Measurements from ENCODE around the gene PROB1. TPM values are rescaled to one million over a fixed set of nuclear protein-coding genes. Genes with fewer than 3 reads are reported as not detected.

PROB1 gene
- polyA plus RNA-seq, 1 of the 3 experiments (the other 2 are of a cell fraction): 0.44 TPM

DNA sequence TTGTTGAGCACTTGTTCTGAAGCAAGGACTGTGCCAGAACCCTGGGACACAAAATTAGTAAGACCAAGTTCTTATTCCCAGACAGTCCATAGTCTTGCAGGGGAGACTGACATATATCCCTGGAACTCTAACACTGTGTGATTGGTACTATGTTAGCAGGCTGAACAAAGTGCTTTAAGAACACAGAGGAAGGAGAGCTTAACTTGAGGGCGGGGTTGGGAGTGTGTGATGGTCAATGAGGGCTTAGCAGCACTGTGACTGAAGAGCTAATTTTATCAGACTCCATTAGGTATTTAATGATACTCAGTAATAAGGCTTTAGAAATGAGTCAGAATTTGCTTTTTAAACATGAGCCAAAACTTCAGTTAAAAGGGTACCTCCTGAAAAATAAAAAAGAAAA lies 23.9 kb upstream of the PROB1 start (continued):
- TF ChIP-seq, protein P1, sequence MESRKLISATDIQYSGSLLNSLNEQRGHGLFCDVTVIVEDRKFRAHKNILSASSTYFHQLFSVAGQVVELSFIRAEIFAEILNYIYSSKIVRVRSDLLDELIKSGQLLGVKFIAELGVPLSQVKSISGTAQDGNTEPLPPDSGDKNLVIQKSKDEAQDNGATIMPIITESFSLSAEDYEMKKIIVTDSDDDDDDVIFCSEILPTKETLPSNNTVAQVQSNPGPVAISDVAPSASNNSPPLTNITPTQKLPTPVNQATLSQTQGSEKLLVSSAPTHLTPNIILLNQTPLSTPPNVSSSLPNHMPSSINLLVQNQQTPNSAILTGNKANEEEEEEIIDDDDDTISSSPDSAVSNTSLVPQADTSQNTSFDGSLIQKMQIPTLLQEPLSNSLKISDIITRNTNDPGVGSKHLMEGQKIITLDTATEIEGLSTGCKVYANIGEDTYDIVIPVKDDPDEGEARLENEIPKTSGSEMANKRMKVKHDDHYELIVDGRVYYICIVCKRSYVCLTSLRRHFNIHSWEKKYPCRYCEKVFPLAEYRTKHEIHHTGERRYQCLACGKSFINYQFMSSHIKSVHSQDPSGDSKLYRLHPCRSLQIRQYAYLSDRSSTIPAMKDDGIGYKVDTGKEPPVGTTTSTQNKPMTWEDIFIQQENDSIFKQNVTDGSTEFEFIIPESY (IDR thresholded peaks at IDR 0.05; ENCODE audit: borderline replicate concordance, low read depth): no peak
- no peak for TF ChIP-seq NFIC (IDR thresholded peaks at IDR 0.05; ENCODE audit: borderline replicate concordance)
- TF ChIP-seq TCF12 (IDR thresholded peaks at IDR 0.05): no peak

DNA sequence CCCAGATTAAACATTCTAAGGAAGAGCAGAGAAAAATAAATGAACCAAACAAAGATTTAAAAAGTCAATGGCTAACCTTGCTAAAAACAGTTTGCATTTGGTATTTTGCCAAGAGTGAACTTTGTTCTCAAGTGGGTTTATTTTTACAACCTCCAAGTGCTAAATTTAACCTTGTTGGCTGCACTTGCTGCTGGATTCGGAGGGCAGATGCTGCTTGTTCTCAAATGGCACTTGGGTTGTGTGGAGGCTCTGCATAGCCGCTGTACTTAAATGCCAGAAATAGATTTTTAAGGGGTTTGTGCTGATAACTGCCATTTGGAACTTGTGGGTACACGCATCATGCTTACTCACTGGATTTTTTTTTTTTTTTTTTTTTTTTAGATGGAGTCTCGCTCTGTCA lies 22.3 kb upstream of the PROB1 start:
- POLR2A ChIA-PET: no interaction called here
- no peak for DNase-seq

More for the DNA sequence above, 22.3 kb upstream of the PROB1 start:
- Histone ChIP-seq H3K4me1 (ENCODE audit: control insufficient read depth in 1 of 2, insufficient read depth in 2 of 2, low read depth in 1 of 2, low read length in 1 of 2) (peaks cover 0 to 4% of the 10 kb centered on the region in 2 experiments; a peak in 1 of 4 replicates), H3K4me3 (ENCODE audit: low read depth in 2 of 2, low read length in 1 of 2) (no peak overlapping the region), H3K27ac (ENCODE audit: low read depth in 2 of 2, low read length in 1 of 2) (no peak overlapping the region), H4K20me1 (ENCODE audit: insufficient read depth) (no peaks in the 10 kb centered on the region), H3K4me2 (no peak overlapping the region), H3K27me3 (ENCODE audit: insufficient read depth) (no peaks in the 10 kb centered on the region), H3K79me2 (ENCODE audit: insufficient read depth) (no peaks in the 10 kb centered on the region), H3F3A (replicated peaks; ENCODE audit: insufficient read depth) (peaks cover 3% of the 10 kb centered on the region), H2AFZ (ENCODE audit: low read depth) (no peak overlapping the region), H3K9me2 (no peaks in the 10 kb centered on the region), H3K9ac (no peak overlapping the region), H3K9me3 (no peaks in the 10 kb centered on the region), H3K36me3 (replicated peaks in 1 of 2; ENCODE audit: control insufficient read depth in 1 of 2, insufficient read depth in 2 of 2, low read length in 1 of 2) (peaks cover 42 to 59% of the 10 kb centered on the region in 2 experiments)
- WGBS (ENCODE audit: low lambda C conversion rate): 89% methylated on average over 3 of the region's 4 CpGs
- TF ChIP-seq RAD21 (IDR thresholded peaks at IDR 0.05; ENCODE audit: low read length): no peak
- TF ChIP-seq, protein P2, sequence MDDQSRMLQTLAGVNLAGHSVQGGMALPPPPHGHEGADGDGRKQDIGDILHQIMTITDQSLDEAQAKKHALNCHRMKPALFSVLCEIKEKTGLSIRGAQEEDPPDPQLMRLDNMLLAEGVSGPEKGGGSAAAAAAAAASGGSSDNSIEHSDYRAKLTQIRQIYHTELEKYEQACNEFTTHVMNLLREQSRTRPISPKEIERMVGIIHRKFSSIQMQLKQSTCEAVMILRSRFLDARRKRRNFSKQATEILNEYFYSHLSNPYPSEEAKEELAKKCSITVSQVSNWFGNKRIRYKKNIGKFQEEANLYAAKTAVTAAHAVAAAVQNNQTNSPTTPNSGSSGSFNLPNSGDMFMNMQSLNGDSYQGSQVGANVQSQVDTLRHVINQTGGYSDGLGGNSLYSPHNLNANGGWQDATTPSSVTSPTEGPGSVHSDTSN (IDR thresholded peaks at IDR 0.05): no peak
- no peak for TF ChIP-seq TEAD4 (IDR thresholded peaks at IDR 0.05; ENCODE audit: borderline replicate concordance, insufficient read depth)
- TF ChIP-seq, protein P3, sequence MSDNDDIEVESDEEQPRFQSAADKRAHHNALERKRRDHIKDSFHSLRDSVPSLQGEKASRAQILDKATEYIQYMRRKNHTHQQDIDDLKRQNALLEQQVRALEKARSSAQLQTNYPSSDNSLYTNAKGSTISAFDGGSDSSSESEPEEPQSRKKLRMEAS (IDR thresholded peaks at IDR 0.05; ENCODE audit: low read depth): no peak
- TF ChIP-seq RCOR1 (IDR thresholded peaks at IDR 0.05; ENCODE audit: low read length): no peak
- TF ChIP-seq JUND (IDR thresholded peaks at IDR 0.05): no peak
- no peak for TF ChIP-seq ELF1 (IDR thresholded peaks at IDR 0.05)
- TF ChIP-seq, protein P4, sequence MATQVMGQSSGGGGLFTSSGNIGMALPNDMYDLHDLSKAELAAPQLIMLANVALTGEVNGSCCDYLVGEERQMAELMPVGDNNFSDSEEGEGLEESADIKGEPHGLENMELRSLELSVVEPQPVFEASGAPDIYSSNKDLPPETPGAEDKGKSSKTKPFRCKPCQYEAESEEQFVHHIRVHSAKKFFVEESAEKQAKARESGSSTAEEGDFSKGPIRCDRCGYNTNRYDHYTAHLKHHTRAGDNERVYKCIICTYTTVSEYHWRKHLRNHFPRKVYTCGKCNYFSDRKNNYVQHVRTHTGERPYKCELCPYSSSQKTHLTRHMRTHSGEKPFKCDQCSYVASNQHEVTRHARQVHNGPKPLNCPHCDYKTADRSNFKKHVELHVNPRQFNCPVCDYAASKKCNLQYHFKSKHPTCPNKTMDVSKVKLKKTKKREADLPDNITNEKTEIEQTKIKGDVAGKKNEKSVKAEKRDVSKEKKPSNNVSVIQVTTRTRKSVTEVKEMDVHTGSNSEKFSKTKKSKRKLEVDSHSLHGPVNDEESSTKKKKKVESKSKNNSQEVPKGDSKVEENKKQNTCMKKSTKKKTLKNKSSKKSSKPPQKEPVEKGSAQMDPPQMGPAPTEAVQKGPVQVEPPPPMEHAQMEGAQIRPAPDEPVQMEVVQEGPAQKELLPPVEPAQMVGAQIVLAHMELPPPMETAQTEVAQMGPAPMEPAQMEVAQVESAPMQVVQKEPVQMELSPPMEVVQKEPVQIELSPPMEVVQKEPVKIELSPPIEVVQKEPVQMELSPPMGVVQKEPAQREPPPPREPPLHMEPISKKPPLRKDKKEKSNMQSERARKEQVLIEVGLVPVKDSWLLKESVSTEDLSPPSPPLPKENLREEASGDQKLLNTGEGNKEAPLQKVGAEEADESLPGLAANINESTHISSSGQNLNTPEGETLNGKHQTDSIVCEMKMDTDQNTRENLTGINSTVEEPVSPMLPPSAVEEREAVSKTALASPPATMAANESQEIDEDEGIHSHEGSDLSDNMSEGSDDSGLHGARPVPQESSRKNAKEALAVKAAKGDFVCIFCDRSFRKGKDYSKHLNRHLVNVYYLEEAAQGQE (IDR thresholded peaks at IDR 0.05; ENCODE audit: low read depth, low read length): no peak
- TF ChIP-seq GABPA (IDR thresholded peaks at IDR 0.05; ENCODE audit: low read depth): no peak
- CTCF ChIA-PET: interaction anchor here (1.3 to 9.7 kb wide), 3 partner anchors 7 to 98 kb away, joined by 3 to 324 read pairs (median 7); no protein-coding TSS in a partner anchor

Data from SK-N-SH (cell line).